NCI-H2171 treated with DMSO at 0.1 percent for 48 hours (cell line): ENCODE data around the gene PCYT1B.
A peak's percentile ranks its signal among the peaks of the same experiment; 100 is the strongest.

Experiments used
- DNase-seq: peaks from one replicate; lab custom pipeline; 2025; lab: John Stamatoyannopoulos, UW

The PCYT1B gene

GRCh38 chrX:24647257-24648058 lies at the start of gene PCYT1B:
Gene PCYT1B (minus strand): TSS chrX:24647347. CDS start chrX:24647105, 242 bp downstream.
- peak; percentile 92 for DNase-seq

GRCh38 chrX:24696294-24696693 lies 49.1 kb upstream of the PCYT1B start:
- no peak for DNase-seq

DNA sequence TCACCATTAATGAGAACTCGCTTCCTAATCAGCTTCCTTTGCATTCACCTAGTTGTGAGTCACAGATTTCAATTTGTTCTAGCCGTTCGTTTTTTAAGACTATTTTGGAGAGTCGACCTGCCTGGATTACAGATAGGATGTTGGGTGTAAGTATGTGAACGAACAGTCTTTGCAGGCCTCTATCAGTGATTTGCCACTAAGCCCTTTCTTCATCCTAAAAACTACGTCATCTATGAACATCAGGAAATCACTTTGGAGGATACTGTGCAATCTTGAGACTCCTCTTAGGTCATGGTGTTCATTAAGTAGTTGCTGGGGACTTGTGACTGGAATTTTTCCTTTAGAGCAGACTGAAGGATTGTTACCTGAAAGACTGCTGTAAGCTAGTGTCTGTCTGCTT lies 47.7 kb upstream of the PCYT1B start:
- DNase-seq: no peak

- DNase-seq: peak; percentile 94
Observed at GRCh38 chrX:24693453-24694202, 46.5 kb upstream of the PCYT1B start, which contains the start of gene POLA1. Gene POLA1 (plus strand): TSS chrX:24693918. CDS start chrX:24693962, 44 bp downstream.

DNA sequence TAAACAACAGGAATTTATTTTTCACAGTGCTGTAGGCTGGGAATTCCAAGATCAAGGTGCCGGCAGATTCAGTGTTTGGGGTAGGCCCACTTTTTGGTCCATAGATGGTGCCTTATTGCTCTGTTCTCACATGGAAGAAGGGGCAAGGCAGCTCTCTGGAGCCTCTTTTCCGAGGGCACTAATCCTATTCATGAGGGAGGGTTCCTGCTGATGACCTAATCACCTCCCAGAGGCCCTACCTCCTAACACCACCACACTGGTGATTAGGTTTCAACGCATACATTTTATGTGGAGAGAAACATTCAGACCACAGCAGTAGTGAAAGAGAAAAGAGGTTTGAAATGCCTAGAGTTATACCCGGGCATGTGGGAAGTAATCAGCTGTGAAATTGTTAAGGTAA lies 45.2 kb upstream of the PCYT1B start:
- no peak for DNase-seq

GRCh38 chrX:24684048-24684447 lies 36.9 kb upstream of the PCYT1B start:
- DNase-seq: no peak

GRCh38 chrX:24682739-24683432 lies 35.7 kb upstream of the PCYT1B start:
- DNase-seq: no peak

DNA sequence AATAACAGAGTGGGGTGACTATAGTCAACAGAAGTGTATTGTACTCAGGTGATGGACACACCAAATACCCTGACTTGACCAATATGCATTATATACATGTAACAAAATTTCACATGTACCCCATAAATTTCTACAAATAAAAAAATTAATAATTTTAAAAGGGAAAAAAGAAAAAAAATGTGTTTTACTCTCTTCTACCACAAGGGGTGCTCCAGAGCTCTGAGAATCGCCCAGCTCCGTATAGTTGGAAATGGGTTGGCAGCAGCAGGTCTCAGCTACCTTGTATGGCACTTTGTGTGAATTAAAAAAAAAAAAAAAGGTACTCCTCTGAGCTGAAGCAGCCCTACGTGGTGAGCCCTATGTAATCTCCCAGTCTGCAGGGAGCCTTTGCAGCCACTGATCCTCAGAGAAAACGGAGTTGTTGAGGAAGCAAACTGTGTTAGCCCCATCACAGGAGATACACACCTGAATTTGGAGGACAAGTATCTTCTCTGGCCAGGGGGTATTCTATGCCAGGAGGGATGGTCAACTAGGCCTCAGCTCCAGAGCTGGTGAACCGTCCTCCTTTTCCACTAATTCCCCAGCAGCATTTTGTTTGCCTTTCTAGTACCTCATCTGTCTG lies 29.4 kb upstream of the PCYT1B start:
- DNase-seq: peak; percentile 7

GRCh38 chrX:24673424-24673823 lies 26.3 kb upstream of the PCYT1B start:
- DNase-seq: no peak

DNA sequence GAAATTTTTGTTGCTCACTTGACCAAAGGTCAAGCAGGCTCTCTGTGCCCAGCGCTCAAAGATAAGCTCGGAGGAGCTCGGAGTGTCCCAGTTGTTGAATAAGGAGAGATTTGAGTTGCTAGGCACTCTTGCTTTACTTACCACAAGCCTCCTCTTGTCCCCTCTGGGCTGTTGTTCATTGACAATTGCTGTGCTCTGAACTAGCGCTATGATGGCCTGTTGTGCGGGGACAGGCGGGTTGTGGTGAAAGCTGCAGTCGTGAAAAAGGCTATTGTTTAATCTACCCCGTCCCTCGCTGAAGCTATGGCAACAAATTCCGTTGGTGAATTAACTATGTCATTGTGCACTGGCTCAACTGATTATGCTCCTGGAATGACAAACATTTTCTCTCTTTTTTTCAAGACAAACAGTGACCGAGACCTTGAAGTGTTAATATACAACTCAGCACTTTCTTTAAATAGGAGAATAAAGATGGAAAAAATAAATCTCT lies 25.6 kb upstream of the PCYT1B start:
- DNase-seq: no peak

GRCh38 chrX:24668111-24668510 lies 21.0 kb upstream of the PCYT1B start:
- no peak for DNase-seq

GRCh38 chrX:24662352-24662751 lies 15.2 kb upstream of the PCYT1B start:
- DNase-seq: no peak

DNA sequence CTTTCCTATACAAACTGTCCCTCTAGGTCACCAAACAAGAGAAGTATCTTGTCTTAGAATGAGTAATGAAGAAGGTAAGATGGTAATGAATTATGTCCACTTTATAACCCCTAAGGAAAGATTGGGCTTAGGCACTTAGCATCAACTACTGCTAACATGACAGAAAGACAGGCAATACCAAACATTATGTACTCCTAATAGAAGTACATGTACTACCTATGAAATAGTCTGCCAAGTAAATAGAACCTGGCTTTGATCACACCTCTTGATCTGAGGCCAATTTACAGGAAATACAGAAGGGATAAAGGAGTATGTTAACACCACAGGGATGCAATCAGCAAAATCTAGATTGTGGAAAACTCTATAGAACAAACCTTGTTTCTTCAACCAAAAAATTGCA lies 14.1 kb upstream of the PCYT1B start:
- no peak for DNase-seq

- DNase-seq: no peak
Observed at GRCh38 chrX:24659646-24660045, 12.5 kb upstream of the PCYT1B start.

GRCh38 chrX:24659106-24659505 lies 12.0 kb upstream of the PCYT1B start:
- DNase-seq: no peak

DNA sequence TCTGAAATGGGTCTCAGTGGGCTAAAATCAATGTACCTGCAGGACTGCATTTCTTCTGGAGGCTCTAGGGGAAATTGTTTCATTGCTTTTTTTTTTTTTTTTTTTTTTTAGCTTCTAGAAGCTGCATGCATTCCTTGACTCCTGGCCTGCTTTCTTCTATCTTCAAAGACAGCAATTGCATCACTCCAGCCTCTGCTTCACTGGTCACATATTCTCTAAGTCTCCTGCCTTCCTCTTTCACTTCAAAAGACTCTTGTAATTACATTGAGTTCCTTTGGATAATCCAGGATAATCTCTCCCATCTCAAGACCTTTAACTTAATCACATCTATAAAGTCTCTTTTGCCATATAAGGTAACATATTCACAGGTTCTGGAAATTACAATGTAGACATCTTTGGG lies 11.3 kb upstream of the PCYT1B start:
- DNase-seq: no peak

DNA sequence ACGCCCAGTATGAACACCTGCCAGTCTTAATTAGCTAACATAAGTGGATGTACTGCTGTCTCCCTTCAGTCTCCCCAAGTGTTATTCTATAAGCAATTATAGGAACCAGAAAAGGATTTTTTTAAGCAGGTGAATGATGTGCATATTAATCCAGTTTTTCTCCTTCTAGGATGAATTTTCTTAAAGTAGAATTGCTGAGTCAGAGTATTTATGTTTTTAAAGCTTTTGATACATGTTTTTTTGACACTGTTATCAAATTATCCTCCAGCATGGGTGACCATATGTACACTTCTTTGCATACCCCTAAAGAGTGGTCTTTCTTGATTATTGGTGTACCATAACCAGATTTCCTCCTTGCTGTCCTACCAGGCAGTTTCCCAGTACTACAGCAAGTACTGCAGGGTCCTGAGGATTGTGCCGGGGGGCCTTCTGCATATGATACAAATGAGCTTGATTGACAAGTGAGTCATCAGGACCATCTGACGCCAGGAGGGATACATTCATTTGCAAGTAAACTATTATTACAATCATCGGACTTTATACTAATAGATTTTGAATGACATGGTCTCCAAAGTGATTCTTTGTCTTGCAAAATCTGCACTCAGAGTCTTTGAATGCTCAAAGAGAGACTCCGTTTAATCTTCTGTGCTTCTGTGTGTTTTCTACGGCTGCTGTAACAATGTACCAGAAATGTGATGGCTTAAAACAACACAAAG lies 10.7 kb upstream of the PCYT1B start:
- DNase-seq: peak; percentile 60

DNA sequence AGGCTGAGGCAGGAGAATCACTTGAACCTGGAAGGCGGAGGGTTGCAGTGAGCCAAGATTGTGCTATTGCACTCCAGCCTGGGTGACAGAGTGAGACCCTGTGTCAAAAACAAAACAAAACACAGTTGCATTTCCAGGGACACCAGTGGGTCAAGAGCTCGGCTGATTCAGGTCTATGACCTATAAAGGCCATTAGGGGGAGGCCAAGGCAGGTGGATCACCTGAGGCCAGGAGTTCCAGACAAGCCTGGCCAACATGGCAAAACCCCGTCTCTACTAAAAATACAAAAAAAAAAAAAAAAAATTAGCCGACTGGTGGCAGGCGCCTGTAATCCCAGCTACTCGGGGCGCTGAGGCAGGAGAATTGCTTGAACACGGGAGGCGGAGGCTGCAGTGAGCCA lies 8.5 kb upstream of the PCYT1B start:
- peak; percentile 26 for DNase-seq

- no peak for DNase-seq
Observed at GRCh38 chrX:24651783-24652182, 4.6 kb upstream of the PCYT1B start.

GRCh38 chrX:24648495-24648894 lies 1.3 kb upstream of the PCYT1B start:
- no peak for DNase-seq

DNA sequence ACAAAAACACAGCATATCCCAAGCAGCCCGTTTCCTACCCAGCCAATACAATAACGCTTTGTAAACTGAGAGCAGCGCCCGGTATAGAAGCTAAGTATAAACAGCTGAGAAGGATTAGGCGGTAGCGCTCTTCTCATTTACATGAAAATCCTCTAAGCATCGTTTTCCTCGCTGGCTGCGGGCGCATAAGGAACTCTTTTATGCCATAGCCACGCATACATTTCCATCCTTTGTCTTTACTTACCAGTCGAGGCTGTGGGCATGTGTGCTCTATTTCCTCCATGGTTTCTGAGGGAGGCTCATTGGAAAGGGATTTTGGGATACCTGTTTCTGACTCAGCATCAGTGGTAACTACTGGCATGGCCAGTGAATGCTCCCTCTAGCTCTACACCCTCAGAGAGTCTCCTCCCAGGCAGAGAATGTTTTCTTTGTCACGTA lies 383 bp downstream of the PCYT1B start:
- peak; percentile 68 for DNase-seq
